ENCODE data around the gene AFMID. TPM values are rescaled to one million over a fixed set of nuclear protein-coding genes. Genes with fewer than 3 reads are reported as not detected.
A peak's percentile ranks its signal among the peaks of the same experiment; 100 is the strongest.

The AFMID gene
- total and polyA plus RNA-seq, 2 of the 13 experiments (the other 11 are each of a cell fraction or from before 2014, with no cell fraction given) = 249 to 270 TPM

DNA sequence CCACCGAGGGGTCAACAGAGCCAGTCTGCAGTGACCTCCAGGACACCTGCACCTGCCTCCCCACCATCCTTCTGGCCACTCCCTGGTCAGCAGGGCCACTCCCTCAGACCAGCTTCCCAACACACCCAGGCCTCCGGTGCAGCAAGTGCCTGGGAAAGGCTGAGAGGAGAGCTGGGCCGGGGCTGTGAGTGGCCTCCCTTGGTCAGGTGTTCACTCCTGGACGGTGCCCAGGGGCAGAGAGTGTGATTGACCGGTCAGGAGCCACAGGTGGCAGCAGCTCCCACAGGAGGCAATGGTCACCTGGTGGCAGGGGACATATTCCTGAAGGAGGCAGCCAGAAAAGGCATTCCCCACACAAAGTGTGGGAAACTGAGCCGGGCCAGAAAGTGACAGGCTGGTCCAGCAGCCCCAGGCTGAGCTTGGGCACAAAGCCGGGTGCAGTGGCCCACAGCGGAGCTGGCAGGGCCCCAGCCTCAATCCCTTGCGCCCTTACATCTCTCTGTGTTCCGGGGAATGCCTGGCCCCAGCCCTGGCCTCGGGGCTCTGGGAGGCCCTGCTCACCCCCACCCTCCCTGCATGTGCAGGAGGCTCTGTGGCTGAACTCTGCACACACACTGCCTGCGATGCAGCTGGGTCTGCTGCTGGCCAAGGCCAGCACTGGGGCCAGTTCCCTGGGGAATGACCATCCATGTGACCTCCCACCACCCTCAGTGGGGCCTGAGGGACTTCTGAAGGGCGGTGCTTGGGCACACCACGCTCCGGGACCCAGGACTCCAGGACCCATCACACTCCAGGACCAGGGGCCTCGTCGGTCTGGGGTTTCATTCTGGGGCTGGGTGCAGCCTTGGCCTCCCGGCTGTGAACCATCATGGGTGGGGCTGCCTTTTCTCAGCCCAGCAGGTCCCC is 42.2 kb upstream of the AFMID start (continued):
- TF ChIP-seq, protein P1, sequence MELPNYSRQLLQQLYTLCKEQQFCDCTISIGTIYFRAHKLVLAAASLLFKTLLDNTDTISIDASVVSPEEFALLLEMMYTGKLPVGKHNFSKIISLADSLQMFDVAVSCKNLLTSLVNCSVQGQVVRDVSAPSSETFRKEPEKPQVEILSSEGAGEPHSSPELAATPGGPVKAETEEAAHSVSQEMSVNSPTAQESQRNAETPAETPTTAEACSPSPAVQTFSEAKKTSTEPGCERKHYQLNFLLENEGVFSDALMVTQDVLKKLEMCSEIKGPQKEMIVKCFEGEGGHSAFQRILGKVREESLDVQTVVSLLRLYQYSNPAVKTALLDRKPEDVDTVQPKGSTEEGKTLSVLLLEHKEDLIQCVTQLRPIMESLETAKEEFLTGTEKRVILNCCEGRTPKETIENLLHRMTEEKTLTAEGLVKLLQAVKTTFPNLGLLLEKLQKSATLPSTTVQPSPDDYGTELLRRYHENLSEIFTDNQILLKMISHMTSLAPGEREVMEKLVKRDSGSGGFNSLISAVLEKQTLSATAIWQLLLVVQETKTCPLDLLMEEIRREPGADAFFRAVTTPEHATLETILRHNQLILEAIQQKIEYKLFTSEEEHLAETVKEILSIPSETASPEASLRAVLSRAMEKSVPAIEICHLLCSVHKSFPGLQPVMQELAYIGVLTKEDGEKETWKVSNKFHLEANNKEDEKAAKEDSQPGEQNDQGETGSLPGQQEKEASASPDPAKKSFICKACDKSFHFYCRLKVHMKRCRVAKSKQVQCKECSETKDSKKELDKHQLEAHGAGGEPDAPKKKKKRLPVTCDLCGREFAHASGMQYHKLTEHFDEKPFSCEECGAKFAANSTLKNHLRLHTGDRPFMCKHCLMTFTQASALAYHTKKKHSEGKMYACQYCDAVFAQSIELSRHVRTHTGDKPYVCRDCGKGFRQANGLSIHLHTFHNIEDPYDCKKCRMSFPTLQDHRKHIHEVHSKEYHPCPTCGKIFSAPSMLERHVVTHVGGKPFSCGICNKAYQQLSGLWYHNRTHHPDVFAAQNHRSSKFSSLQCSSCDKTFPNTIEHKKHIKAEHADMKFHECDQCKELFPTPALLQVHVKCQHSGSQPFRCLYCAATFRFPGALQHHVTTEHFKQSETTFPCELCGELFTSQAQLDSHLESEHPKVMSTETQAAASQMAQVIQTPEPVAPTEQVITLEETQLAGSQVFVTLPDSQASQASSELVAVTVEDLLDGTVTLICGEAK (IDR thresholded peaks at IDR 0.05) = no peak
- TF ChIP-seq, protein P1 (CRISPR knock-in tag; IDR thresholded peaks at IDR 0.05) = 0 out of 2 replicates have a peak, but pooled peaks have one; percentile 51
- TF ChIP-seq ZFP36L1 (CRISPR knock-in tag; IDR thresholded peaks at IDR 0.05) (no peak), SNAPC2 (CRISPR knock-in tag; IDR thresholded peaks at IDR 0.05) (peak; percentile 82; the same call in 1 of the 2 replicates), KLF16 (CRISPR knock-in tag; IDR thresholded peaks at IDR 0.05) (0 out of 4 replicates have a peak, but pooled peaks have one; percentile 28 to 36), FIP1L1 (IDR thresholded peaks at IDR 0.05; ENCODE audit: borderline replicate concordance, insufficient read depth, low read depth, low read length) (no peak), ZNF432 (CRISPR knock-in tag; IDR thresholded peaks at IDR 0.05; ENCODE audit: borderline replicate concordance) (no peak), CHCHD3 (CRISPR knock-in tag; IDR thresholded peaks at IDR 0.05) (no peak), JARID2 (CRISPR knock-in tag; IDR thresholded peaks at IDR 0.05; ENCODE audit: insufficient replicate concordance) (no peak), PPARG (CRISPR knock-in tag; conservative IDR thresholded peaks at IDR 0.05) (peak; percentile 81; the same call in 1 of the 2 replicates), ZNF619 (CRISPR knock-in tag; IDR thresholded peaks at IDR 0.05) (no peak)
- TF ChIP-seq, protein P2, sequence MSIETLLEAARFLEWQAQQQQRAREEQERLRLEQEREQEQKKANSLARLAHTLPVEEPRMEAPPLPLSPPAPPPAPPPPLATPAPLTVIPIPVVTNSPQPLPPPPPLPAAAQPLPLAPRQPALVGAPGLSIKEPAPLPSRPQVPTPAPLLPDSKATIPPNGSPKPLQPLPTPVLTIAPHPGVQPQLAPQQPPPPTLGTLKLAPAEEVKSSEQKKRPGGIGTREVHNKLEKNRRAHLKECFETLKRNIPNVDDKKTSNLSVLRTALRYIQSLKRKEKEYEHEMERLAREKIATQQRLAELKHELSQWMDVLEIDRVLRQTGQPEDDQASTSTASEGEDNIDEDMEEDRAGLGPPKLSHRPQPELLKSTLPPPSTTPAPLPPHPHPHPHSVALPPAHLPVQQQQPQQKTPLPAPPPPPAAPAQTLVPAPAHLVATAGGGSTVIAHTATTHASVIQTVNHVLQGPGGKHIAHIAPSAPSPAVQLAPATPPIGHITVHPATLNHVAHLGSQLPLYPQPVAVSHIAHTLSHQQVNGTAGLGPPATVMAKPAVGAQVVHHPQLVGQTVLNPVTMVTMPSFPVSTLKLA (IDR thresholded peaks at IDR 0.05) = no peak
- TF ChIP-seq, protein P3, sequence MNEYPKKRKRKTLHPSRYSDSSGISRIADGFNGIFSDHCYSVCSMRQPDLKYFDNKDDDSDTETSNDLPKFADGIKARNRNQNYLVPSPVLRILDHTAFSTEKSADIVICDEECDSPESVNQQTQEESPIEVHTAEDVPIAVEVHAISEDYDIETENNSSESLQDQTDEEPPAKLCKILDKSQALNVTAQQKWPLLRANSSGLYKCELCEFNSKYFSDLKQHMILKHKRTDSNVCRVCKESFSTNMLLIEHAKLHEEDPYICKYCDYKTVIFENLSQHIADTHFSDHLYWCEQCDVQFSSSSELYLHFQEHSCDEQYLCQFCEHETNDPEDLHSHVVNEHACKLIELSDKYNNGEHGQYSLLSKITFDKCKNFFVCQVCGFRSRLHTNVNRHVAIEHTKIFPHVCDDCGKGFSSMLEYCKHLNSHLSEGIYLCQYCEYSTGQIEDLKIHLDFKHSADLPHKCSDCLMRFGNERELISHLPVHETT (CRISPR knock-in tag; conservative IDR thresholded peaks at IDR 0.05) = peak; percentile 72; the same call in 1 of the 2 replicates
- TF ChIP-seq, protein P4, sequence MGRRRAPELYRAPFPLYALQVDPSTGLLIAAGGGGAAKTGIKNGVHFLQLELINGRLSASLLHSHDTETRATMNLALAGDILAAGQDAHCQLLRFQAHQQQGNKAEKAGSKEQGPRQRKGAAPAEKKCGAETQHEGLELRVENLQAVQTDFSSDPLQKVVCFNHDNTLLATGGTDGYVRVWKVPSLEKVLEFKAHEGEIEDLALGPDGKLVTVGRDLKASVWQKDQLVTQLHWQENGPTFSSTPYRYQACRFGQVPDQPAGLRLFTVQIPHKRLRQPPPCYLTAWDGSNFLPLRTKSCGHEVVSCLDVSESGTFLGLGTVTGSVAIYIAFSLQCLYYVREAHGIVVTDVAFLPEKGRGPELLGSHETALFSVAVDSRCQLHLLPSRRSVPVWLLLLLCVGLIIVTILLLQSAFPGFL (CRISPR knock-in tag; IDR thresholded peaks at IDR 0.05) = no peak

Data from HepG2 (cell line).